H1 (cell line): ENCODE measurements around the gene SMOC2. TPM values are rescaled to one million over a fixed set of nuclear protein-coding genes. Genes with fewer than 3 reads are reported as not detected.

Source experiments
- CTCF ChIA-PET: fragments of 300-600 bp; sonication (Branson Sonifier 250); formaldehyde crosslinking; loops from one replicate; lab custom pipeline; 2021; ENCODE audit not compliant: partially characterized antibody; lab: Charles Lee
- POLR2A ChIA-PET: fragments of 300-600 bp; sonication (Branson Sonifier 250); formaldehyde crosslinking; loops from one replicate; lab custom pipeline; 2021; ENCODE audit warnings: inconsistent platforms; ENCODE audit not compliant: partially characterized antibody; lab: Charles Lee
- DNase-seq, 2 experiments: peaks; one replicate each; pipeline versions ENCODE4 v3.0.0 to v3.0.0-alpha.2; 2010 to 2022; ENCODE audit warnings: low spot score in 2 of 2, low read depth in 1 of 2, mixed read lengths in 1 of 2
- FAIRE-seq: peaks from 2 replicates; lab custom pipeline; 2011; peaks lifted over from hg19 to GRCh38; lab: Jason Lieb, UNC
- H2AFZ ChIP-seq: 2 replicates; pipeline ENCODE4 v1.8.1; 2012; ENCODE audit warnings: low read length, inconsistent platforms
- H2AK5ac ChIP-seq: 2 replicates; pipeline ENCODE4 v1.6.1; 2013; ENCODE audit warnings: low read depth, low read length
- H2BK120ac ChIP-seq: replicated peaks from 2 replicates; pipeline ENCODE3; 2013; ENCODE audit warnings: low read depth, low read length, inconsistent platforms
- H2BK12ac ChIP-seq: 2 replicates; pipeline ENCODE4 v1.6.1; 2013; ENCODE audit warnings: low read depth, low read length
- H2BK15ac ChIP-seq: 2 replicates; pipeline ENCODE4 v1.6.1; 2013; ENCODE audit warnings: low read length
- H2BK20ac ChIP-seq: 2 replicates; pipeline ENCODE4 v1.6.1; 2013; ENCODE audit warnings: low read length
- H2BK5ac ChIP-seq: 2 replicates; pipeline ENCODE4 v1.6.1; 2013; ENCODE audit warnings: low read depth, low read length
- H3K14ac ChIP-seq: 2 replicates; pipeline ENCODE4 v1.6.1; 2013; ENCODE audit warnings: inconsistent platforms; ENCODE audit not compliant: insufficient read length
- H3K18ac ChIP-seq: 2 replicates; pipeline ENCODE4 v1.6.1; 2013; ENCODE audit warnings: low read length; ENCODE audit errors: extremely low read depth
- H3K23ac ChIP-seq: 2 replicates; pipeline ENCODE4 v1.6.1; 2013; ENCODE audit warnings: inconsistent platforms; ENCODE audit not compliant: insufficient read length
- H3K23me2 ChIP-seq: 2 replicates; pipeline ENCODE4 v1.6.1; 2013; ENCODE audit warnings: low read depth, low read length
- H3K27ac ChIP-seq: 2 replicates; pipeline ENCODE4 v1.6.1; 2011; ENCODE audit warnings: low read depth, low read length, inconsistent platforms
- H3K27me3 ChIP-seq, 4 experiments: replicated peaks in 1 of 4; 1 replicate in 1 of 4; 2 replicates in 3 of 4; pipeline versions ENCODE4 v1.6.1 to v1.8.1; 2011 to 2013; ENCODE audit warnings: low read length in 3 of 4, mild to moderate bottlenecking in 3 of 4, inconsistent platforms in 2 of 4, mixed read lengths in 2 of 4, moderate library complexity in 1 of 4; ENCODE audit not compliant: control insufficient read depth in 3 of 4, insufficient read depth in 3 of 4; ENCODE audit errors: extremely low read depth in 1 of 4
- H3K36me3 ChIP-seq, 4 experiments: 2 replicates each; pipeline versions ENCODE4 v1.6.1 to v1.8.1; 2011 to 2013; ENCODE audit warnings: mild to moderate bottlenecking in 4 of 4, low read length in 3 of 4, moderate library complexity in 2 of 4, control low read depth in 1 of 4, inconsistent platforms in 1 of 4; ENCODE audit not compliant: insufficient read depth in 4 of 4, control insufficient read depth in 2 of 4
- H3K4ac ChIP-seq: replicated peaks from 2 replicates; pipeline ENCODE3; 2013; ENCODE audit warnings: low read length, low read depth, mixed read lengths, inconsistent platforms; ENCODE audit not compliant: insufficient read length
- H3K4me1 ChIP-seq, 4 experiments: replicated peaks in 1 of 4; 1 replicate in 1 of 4; 2 replicates in 3 of 4; pipeline versions ENCODE4 v1.6.1 to v1.8.1; 2011 to 2013; ENCODE audit warnings: low read length in 3 of 4, inconsistent platforms in 2 of 4, mixed read lengths in 1 of 4; ENCODE audit not compliant: insufficient read depth in 4 of 4, control insufficient read depth in 3 of 4
- H3K4me2 ChIP-seq, 2 experiments: 2 replicates each; pipeline versions ENCODE4 v1.6.1 to v1.8.1; 2011 to 2013; ENCODE audit warnings: low read depth in 2 of 2, low read length in 2 of 2, control low read depth in 1 of 2, inconsistent platforms in 1 of 2, mild to moderate bottlenecking in 1 of 2; ENCODE audit not compliant: insufficient read depth in 1 of 2
- H3K4me3 ChIP-seq, 4 experiments: fragments of 200-600, 300-600 bp in 1 of 4; sonication (generic), shearing (Covaris generic), sonication (Bioruptor Twin) in 1 of 4; 2 replicates each; pipeline versions ENCODE4 v1.5.1 to v1.8.1; 2011 to 2016; ENCODE audit warnings: low read length in 4 of 4, low read depth in 3 of 4, control low read depth in 2 of 4, inconsistent platforms in 2 of 4, mild to moderate bottlenecking in 2 of 4, mixed read lengths in 1 of 4, moderate library complexity in 1 of 4; ENCODE audit not compliant: insufficient read depth in 2 of 4; ENCODE audit errors: extremely low read depth in 1 of 4
- H3K56ac ChIP-seq: replicated peaks from 2 replicates; pipeline ENCODE3; 2013; ENCODE audit warnings: low read depth, mild to moderate bottlenecking, mixed read lengths, low read length, inconsistent platforms; ENCODE audit not compliant: insufficient read length
- H3K79me1 ChIP-seq: 2 replicates; pipeline ENCODE4 v1.6.1; 2013; ENCODE audit warnings: low read depth, low read length, control low read depth
- H3K79me2 ChIP-seq, 2 experiments: 2 replicates each; pipeline versions ENCODE4 v1.6.1 to v1.8.1; 2012 to 2013; ENCODE audit warnings: low read length in 2 of 2, mild to moderate bottlenecking in 2 of 2, inconsistent platforms in 1 of 2; ENCODE audit not compliant: insufficient read depth in 2 of 2, control insufficient read depth in 1 of 2
- H3K9ac ChIP-seq, 4 experiments: replicated peaks in 1 of 4; 1 replicate in 1 of 4; 2 replicates in 3 of 4; pipeline versions ENCODE4 v1.6.1 to v1.8.1; 2011 to 2013; ENCODE audit warnings: low read depth in 3 of 4, low read length in 3 of 4, control low read depth in 2 of 4, mild to moderate bottlenecking in 2 of 4, moderate library complexity in 2 of 4, inconsistent platforms in 1 of 4; ENCODE audit errors: extremely low read depth in 1 of 4
- H3K9me3 ChIP-seq, 2 experiments: 2 replicates each; pipeline versions ENCODE4 v1.6.1 to v1.8.1; 2012 to 2013; ENCODE audit warnings: mild to moderate bottlenecking in 2 of 2, moderate library complexity in 2 of 2, control low read depth in 1 of 2, inconsistent platforms in 1 of 2, low read depth in 1 of 2, low read length in 1 of 2, mixed read lengths in 1 of 2; ENCODE audit not compliant: insufficient read depth in 2 of 2
- H4K20me1 ChIP-seq, 2 experiments: replicated peaks in 1 of 2; 2 replicates each; pipeline versions ENCODE3 to v1.8.1; 2011 to 2013; ENCODE audit warnings: inconsistent platforms in 2 of 2, low read length in 2 of 2, mild to moderate bottlenecking in 1 of 2; ENCODE audit not compliant: insufficient read depth in 2 of 2, control insufficient read depth in 1 of 2
- H4K5ac ChIP-seq: 2 replicates; pipeline ENCODE4 v1.6.1; 2013; ENCODE audit warnings: low read length, low read depth, mixed read lengths, inconsistent platforms; ENCODE audit not compliant: insufficient read length
- H4K8ac ChIP-seq: 2 replicates; pipeline ENCODE4 v1.8.0; 2013; ENCODE audit warnings: mild to moderate bottlenecking, moderate library complexity, low read length, inconsistent platforms; ENCODE audit not compliant: insufficient read depth; ENCODE audit errors: extremely low read depth
- H4K91ac ChIP-seq: replicated peaks from 2 replicates; pipeline ENCODE3; 2013; ENCODE audit warnings: low read length, mixed read lengths, inconsistent platforms; ENCODE audit not compliant: insufficient read length
- ASH2L ChIP-seq: fragments of 200-600, 300-600 bp; sonication (generic); IDR thresholded peaks from one replicate; pipeline ENCODE4 v1.7.1; 2017; ENCODE audit warnings: low read length
- CREB1 ChIP-seq: IDR thresholded peaks from 2 replicates; pipeline ENCODE4 v1.6.1; 2012; ENCODE audit warnings: inconsistent platforms
- EZH2 ChIP-seq: fragments of 200-600 bp; sonication (generic); IDR thresholded peaks from 2 replicates; pipeline ENCODE4 v1.7.1; 2012; ENCODE audit warnings: low read depth, mild to moderate bottlenecking, moderate library complexity, low read length, inconsistent platforms; ENCODE audit not compliant: severe bottlenecking
- JUND ChIP-seq: IDR thresholded peaks from 2 replicates; pipeline ENCODE4 v1.6.1; 2011; ENCODE audit warnings: mild to moderate bottlenecking, improper control_type of control experiment, low read length
- POLR2A ChIP-seq, 2 experiments: IDR thresholded peaks; 1 replicate in 1 of 2; 2 replicates in 1 of 2; pipeline ENCODE4 v1.6.1; 2011; ENCODE audit warnings: low read depth in 2 of 2, low read length in 2 of 2, mild to moderate bottlenecking in 2 of 2; ENCODE audit errors: control extremely low read depth in 1 of 2
- RBBP5 ChIP-seq: IDR thresholded peaks from 2 replicates; pipeline ENCODE4 v1.7.1; 2012; ENCODE audit warnings: low read depth, mild to moderate bottlenecking, inconsistent platforms, low read length, moderate library complexity, borderline replicate concordance
- SIX5 ChIP-seq: IDR thresholded peaks from 2 replicates; pipeline ENCODE4 v1.6.1; 2011; ENCODE audit warnings: mild to moderate bottlenecking, low read depth, low read length
- SRF ChIP-seq: IDR thresholded peaks from 2 replicates; pipeline ENCODE4 v1.6.1; 2011; ENCODE audit warnings: mild to moderate bottlenecking, low read depth, low read length, moderate library complexity
- TAF1 ChIP-seq: IDR thresholded peaks from 2 replicates; pipeline ENCODE4 v1.6.1; 2011; ENCODE audit warnings: mild to moderate bottlenecking, low read depth, low read length
- WGBS, 2 experiments: shearing (Covaris generic) in 1 of 2; methylation state at CpG; one replicate each; pipeline versions ENCODE4 v1.1.6 to v1.1.7; 2013 to 2015; ENCODE audit warnings: low lambda C conversion rate in 2 of 2, mixed read lengths in 2 of 2, inconsistent platforms in 1 of 2, low coverage in 1 of 2, missing lambda C conversion rate in 1 of 2; ENCODE audit not compliant: insufficient replicate concordance in 2 of 2, insufficient coverage in 1 of 2, insufficient read length in 1 of 2; ENCODE audit errors: extremely low coverage in 1 of 2, missing lambda C conversion rate in 1 of 2; 5-methylcytosine and 5-hydroxymethylcytosine counted together
- polyA plus RNA-seq, 7 experiments: library from polyadenylated mRNA; depleted of rRNA in 3 of 7; stranded (reverse) in 5 of 7; unstranded in 2 of 7; fragments of >200 nt in 5 of 7; fragments of 200-250 nt in 2 of 7; gene quantifications; 1 replicate in 5 of 7; 2 replicates in 1 of 7; 4 replicates in 1 of 7; pipeline versions ENCODE4 v1.2.1 to v1.2.3, GENCODE V29; 2011 to 2013; ENCODE audit warnings: missing spikeins in 2 of 7, mixed read lengths in 2 of 7
- total RNA-seq: library from RNA; stranded (reverse); fragmentation: NEBNext Ultra II Directional; extraction: Animal tissue kit (Norgen Biotek cat#: 25700); gene quantifications from 2 replicates; pipeline ENCODE4 v1.2.1, GENCODE V29; 2021
- TF ChIP-seq, protein P1 (sequence below): IDR thresholded peaks from 2 replicates; pipeline ENCODE4 v1.6.1; 2012; ENCODE audit warnings: inconsistent platforms

The SMOC2 gene
- total and polyA plus RNA-seq, 2 of the 8 experiments (the other 6 are each of a cell fraction or from before 2014, with no cell fraction given) = 7.7 to 8.5 TPM

DNA sequence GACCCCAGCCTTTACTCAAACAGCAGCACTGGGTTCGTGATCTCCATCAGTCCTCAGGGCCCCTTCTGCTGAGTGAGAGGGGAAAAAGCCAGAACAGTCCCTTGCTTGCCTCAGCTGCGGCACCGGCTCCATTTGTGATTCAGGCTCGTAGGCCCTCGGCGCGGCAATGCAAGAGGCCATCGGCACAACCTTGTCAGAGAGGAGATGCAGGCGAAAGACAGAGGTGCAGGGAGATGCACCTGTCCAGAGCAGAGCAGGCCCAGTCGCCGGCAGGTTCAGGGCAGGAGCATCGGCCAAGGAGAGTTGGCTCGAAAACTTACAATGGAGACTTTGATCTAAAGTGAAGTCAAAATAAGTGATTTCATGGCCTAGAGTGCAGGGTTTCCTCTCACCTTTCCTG, 171.6 kb downstream of the SMOC2 start:
- Histone ChIP-seq H3K18ac (no peak overlapping the region), H3K27ac (no peak overlapping the region), H3K23me2 (no peaks in the 10 kb centered on the region), H3K14ac (no peak overlapping the region), H3K4me3 (no peak overlapping the region), H3K36me3 (no peaks in the 10 kb centered on the region), H3K9ac (no peak overlapping the region), H4K5ac (no peak overlapping the region), H4K8ac (no peak overlapping the region), H4K20me1 (no peaks in the 10 kb centered on the region), H3K27me3 (no peaks in the 10 kb centered on the region), H2BK5ac (no peak overlapping the region), H3K23ac (no peak overlapping the region), H3K4me2 (no peak overlapping the region), H4K91ac (no peak overlapping the region), H3K4me1 (peaks cover under 1 to 5% (median 5%) of the 10 kb centered on the region in 4 experiments), H2BK12ac (no peak overlapping the region), H3K56ac (no peak overlapping the region), H2AK5ac (no peak overlapping the region), H2BK20ac (no peak overlapping the region), H3K4ac (no peak overlapping the region), H3K79me1 (no peaks in the 10 kb centered on the region), H3K9me3 (peaks cover 10 to 29% of the 10 kb centered on the region in 2 experiments; a peak in 2 of 4 replicates), H3K79me2 (no peaks in the 10 kb centered on the region), H2BK15ac (no peak overlapping the region), H2AFZ (no peak overlapping the region), H2BK120ac (no peak overlapping the region)
- ChIA-PET POLR2A (interaction anchor here (0.7 kb wide), 1 partner anchor 415 kb away, joined by 3 read pairs; no protein-coding TSS in a partner anchor), CTCF (no interaction called here)
- WGBS, 2 experiments = 93% methylated on average over 13 of the region's 13 CpGs; no CpG with 5 or more reads in 1 of the 2 experiments
- no peak for DNase-seq
- no peak for FAIRE-seq
- TF ChIP-seq TAF1 (no peak), RBBP5 (no peak), CREB1 (no peak), POLR2A (IDR thresholded peaks at IDR 0.05; ENCODE audit: control extremely low read depth in 1 of 2, low read depth in 2 of 2, low read length in 2 of 2) (no peak), JUND (no peak), ASH2L (no peak), SRF (no peak), SIX5 (no peak), EZH2 (no peak)
- TF ChIP-seq, protein P1, sequence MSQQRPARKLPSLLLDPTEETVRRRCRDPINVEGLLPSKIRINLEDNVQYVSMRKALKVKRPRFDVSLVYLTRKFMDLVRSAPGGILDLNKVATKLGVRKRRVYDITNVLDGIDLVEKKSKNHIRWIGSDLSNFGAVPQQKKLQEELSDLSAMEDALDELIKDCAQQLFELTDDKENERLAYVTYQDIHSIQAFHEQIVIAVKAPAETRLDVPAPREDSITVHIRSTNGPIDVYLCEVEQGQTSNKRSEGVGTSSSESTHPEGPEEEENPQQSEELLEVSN = no peak
